PC-9 (cell line): ENCODE results near the gene RAB11FIP4. TPM values are rescaled to one million over a fixed set of nuclear protein-coding genes. Genes with fewer than 3 reads are reported as not detected.

ENCODE experiments used
- BruUV-seq: library from RNA; stranded (reverse); fragments of 400-500 nt; replicated peaks from 2 replicates; lab custom pipeline; 2021; lab: Mats Ljungman, UMichigan
- CTCF ChIA-PET: fragments of 300-600 bp; sonication (Branson Sonifier 250); formaldehyde crosslinking; loops from one replicate; lab custom pipeline; 2022; ENCODE audit warnings: antibody characterized with exemption; lab: Charles Lee
- POLR2A ChIA-PET: fragments of 300-600 bp; sonication (Branson Sonifier 250); formaldehyde crosslinking; loops from one replicate; lab custom pipeline; 2022; ENCODE audit warnings: antibody characterized with exemption; ENCODE audit not compliant: unreplicated experiment; lab: Charles Lee
- DNase-seq, 2 experiments: peaks; one replicate each; pipeline versions ENCODE4 v3.0.0 to v3.0.0-alpha.2; 2015 to 2022; ENCODE audit warnings: mixed read lengths in 1 of 2
- H2AFZ ChIP-seq: fragments of 200-600 bp; sonication (generic); 2 replicates; pipeline ENCODE4 v1.8.1; 2017; ENCODE audit warnings: antibody characterized with exemption
- H3F3A ChIP-seq: fragments of 200-600 bp; sonication (generic); 2 replicates; pipeline ENCODE4 v1.8.1; 2017; ENCODE audit warnings: antibody characterized with exemption, mild to moderate bottlenecking, low read depth; ENCODE audit not compliant: insufficient read depth
- H3K27ac ChIP-seq: fragments of 200-600 bp; sonication (generic); 2 replicates; pipeline ENCODE4 v1.6.1; 2016; ENCODE audit warnings: mixed run types
- H3K27me3 ChIP-seq: fragments of 200-600 bp; sonication (generic); 2 replicates; pipeline ENCODE4 v1.6.1; 2016; ENCODE audit warnings: low read depth, mixed run types; ENCODE audit not compliant: insufficient read depth
- H3K36me3 ChIP-seq: fragments of 200-600 bp; sonication (generic); 2 replicates; pipeline ENCODE4 v1.6.1; 2016; ENCODE audit warnings: low read depth, mixed run types
- H3K4me1 ChIP-seq: fragments of 200-600 bp; sonication (generic); replicated peaks from 2 replicates; pipeline ENCODE4 v1.6.1; 2016; ENCODE audit warnings: mixed run types; ENCODE audit not compliant: insufficient read depth
- H3K4me2 ChIP-seq: fragments of 200-600 bp; sonication (generic); 2 replicates; pipeline ENCODE4 v1.6.1; 2017; ENCODE audit warnings: mixed run types
- H3K4me3 ChIP-seq: fragments of 200-600 bp; sonication (generic); 2 replicates; pipeline ENCODE4 v1.6.1; 2016; ENCODE audit warnings: mixed run types
- H3K79me2 ChIP-seq: fragments of 200-600 bp; sonication (generic); 2 replicates; pipeline ENCODE4 v1.6.1; 2017; ENCODE audit warnings: low read depth, mixed run types
- H3K9me2 ChIP-seq: fragments of 200-600 bp; sonication (generic); 2 replicates; pipeline ENCODE4 v1.8.1; 2017; ENCODE audit warnings: mild to moderate bottlenecking; ENCODE audit not compliant: insufficient read depth
- H3K9me3 ChIP-seq: fragments of 200-600 bp; sonication (generic); 2 replicates; pipeline ENCODE4 v1.8.1; 2016; ENCODE audit warnings: low read depth; ENCODE audit not compliant: insufficient read depth
- H4K20me1 ChIP-seq: fragments of 200-600 bp; sonication (generic); 2 replicates; pipeline ENCODE4 v1.8.1; 2017; ENCODE audit not compliant: insufficient read depth
- EZH2 ChIP-seq: fragments of 200-600 bp; sonication (generic); IDR thresholded peaks from 2 replicates; pipeline ENCODE4 v1.8.0; 2017; ENCODE audit warnings: antibody characterized with exemption, low read depth
- intact Hi-C: fragments of 100-400 bp; cut with micrococcal nuclease; formaldehyde crosslinking; loops from one replicate; pipeline ENCODE4 v1.10.0; 2022; ENCODE audit not compliant: unreplicated experiment
- total RNA-seq: library from RNA; stranded (reverse); gene quantifications from 2 replicates; pipeline ENCODE4 v1.2.3, GENCODE V29; 2021
- TF ChIP-seq, protein P1 (sequence below): fragments of 200-600 bp; sonication (generic); conservative IDR thresholded peaks from 2 replicates; pipeline ENCODE4 v1.6.1; 2017; ENCODE audit warnings: mixed run types, antibody characterized with exemption, mild to moderate bottlenecking, moderate library complexity

The RAB11FIP4 gene
- total RNA-seq, 1 experiment from 2014 or later: 22.9 TPM

GRCh38 chr17:31453896-31454295 is 62.4 kb downstream of the RAB11FIP4 start:
- no peaks in the 10 kb centered on the region for H3K9me2 ChIP-seq
- intact Hi-C loops: no loop called here
- ChIA-PET POLR2A (no interaction called here), CTCF (interaction anchor here (0.6 kb wide), 1 partner anchor 36 kb away, joined by 7 read pairs; no protein-coding TSS in a partner anchor)
- no peaks in the 10 kb centered on the region for H4K20me1 ChIP-seq
- H2AFZ ChIP-seq: no peak overlapping the region
- no TSS peak for BruUV-seq
- H3K4me3 ChIP-seq: no peak overlapping the region
- H3F3A ChIP-seq: peaks cover 38% of the 10 kb centered on the region
- H3K27ac ChIP-seq: no peak overlapping the region
- H3K79me2 ChIP-seq: no peaks in the 10 kb centered on the region
- DNase-seq: peak in 1 of 2 experiments; percentile 83
- TF ChIP-seq EZH2: no peak
- TF ChIP-seq, protein P1, sequence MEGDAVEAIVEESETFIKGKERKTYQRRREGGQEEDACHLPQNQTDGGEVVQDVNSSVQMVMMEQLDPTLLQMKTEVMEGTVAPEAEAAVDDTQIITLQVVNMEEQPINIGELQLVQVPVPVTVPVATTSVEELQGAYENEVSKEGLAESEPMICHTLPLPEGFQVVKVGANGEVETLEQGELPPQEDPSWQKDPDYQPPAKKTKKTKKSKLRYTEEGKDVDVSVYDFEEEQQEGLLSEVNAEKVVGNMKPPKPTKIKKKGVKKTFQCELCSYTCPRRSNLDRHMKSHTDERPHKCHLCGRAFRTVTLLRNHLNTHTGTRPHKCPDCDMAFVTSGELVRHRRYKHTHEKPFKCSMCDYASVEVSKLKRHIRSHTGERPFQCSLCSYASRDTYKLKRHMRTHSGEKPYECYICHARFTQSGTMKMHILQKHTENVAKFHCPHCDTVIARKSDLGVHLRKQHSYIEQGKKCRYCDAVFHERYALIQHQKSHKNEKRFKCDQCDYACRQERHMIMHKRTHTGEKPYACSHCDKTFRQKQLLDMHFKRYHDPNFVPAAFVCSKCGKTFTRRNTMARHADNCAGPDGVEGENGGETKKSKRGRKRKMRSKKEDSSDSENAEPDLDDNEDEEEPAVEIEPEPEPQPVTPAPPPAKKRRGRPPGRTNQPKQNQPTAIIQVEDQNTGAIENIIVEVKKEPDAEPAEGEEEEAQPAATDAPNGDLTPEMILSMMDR: no peak
- H3K27me3 ChIP-seq: no peaks in the 10 kb centered on the region
- no peaks in the 10 kb centered on the region for H3K9me3 ChIP-seq
- H3K4me1 ChIP-seq: peaks cover 83% of the 10 kb centered on the region
- H3K36me3 ChIP-seq: no peaks in the 10 kb centered on the region
- peak overlapping the region; percentile 27; the same call in 1 of the 2 replicates for H3K4me2 ChIP-seq

DNA sequence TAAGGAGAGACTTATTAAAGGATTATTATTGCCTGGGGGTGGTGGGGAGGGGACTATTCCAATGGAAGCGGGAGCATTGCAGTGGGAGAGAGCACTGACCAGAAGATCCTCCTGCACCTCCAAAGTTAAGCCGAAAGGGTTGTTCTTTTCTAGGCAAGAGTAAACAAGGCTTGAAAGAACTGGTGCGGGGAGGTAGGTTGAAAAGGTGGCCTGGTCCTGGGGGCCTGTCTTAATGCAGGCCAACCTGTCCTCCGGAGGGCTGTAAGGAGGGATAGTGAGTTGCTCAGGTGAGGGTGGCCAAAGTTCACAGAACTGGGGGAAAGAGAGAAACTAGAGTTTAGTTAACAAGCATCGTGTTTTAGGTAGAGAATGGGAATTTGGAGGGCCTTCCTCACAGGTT is 65.3 kb downstream of the RAB11FIP4 start:
- no peaks in the 10 kb centered on the region for H3K36me3 ChIP-seq
- H3K79me2 ChIP-seq: no peaks in the 10 kb centered on the region
- no peaks in the 10 kb centered on the region for H4K20me1 ChIP-seq
- intact Hi-C loops: no loop called here
- no TSS peak for BruUV-seq
- H3F3A ChIP-seq: peaks cover 23% of the 10 kb centered on the region
- H3K9me3 ChIP-seq: no peaks in the 10 kb centered on the region
- peaks cover 56% of the 10 kb centered on the region for H3K4me1 ChIP-seq
- H3K27me3 ChIP-seq: no peaks in the 10 kb centered on the region
- H3K4me2 ChIP-seq: peak overlapping the region; percentile 36
- peak overlapping the region; percentile 19; the same call in 1 of the 2 replicates for H3K27ac ChIP-seq
- H3K9me2 ChIP-seq: no peaks in the 10 kb centered on the region
- no peak for DNase-seq
- POLR2A ChIA-PET: no interaction called here
- TF ChIP-seq EZH2: no peak
- TF ChIP-seq, protein P1: no peak
- CTCF ChIA-PET: no interaction called here
- H2AFZ ChIP-seq: peak overlapping the region; percentile 52; the same call in 1 of the 2 replicates
- H3K4me3 ChIP-seq: no peak overlapping the region

DNA sequence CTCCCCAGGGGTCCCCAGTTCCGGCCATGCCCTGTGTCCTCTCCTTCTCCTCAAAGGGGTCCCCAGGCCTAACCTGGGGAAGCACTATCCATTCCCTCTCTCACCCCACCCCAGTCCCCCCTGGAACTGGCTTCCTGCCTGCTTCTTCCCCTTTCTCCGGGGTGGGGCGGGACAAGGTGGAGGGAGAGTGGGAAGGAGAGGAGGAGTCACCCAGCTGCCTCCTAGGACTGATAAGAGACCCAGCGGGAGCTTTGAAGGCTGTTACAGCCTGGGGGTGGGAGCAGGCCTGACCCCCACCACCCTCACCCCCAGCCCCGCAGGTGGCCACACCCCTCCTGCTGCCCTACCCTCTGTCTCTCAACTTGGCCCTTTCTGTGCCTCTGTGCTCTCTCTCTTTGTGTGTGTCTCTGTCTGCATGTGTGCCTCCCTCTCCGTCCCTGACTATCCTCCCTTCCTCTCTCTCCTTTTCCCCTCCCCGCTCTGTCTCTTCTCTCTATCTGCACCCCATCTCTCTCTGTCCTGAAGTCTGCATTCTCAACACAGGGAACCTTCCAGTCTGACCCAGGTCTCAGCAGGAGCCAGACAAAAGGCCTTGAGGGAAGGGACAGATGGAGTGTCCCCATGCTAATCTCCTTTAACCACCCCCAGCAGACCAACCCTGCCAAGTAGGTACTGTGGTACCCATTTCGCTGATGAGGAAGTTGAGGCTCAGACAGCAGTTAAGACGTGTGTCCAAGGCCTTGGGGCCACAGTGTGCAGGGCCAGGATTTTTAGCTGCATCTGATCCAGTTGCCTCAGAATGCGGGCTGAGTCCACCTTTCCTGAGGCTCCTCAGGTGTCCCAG is 66.1 kb downstream of the RAB11FIP4 start:
- H3K27ac ChIP-seq: peak overlapping the region; percentile 19; the same call in 1 of the 2 replicates
- H3K27me3 ChIP-seq: no peaks in the 10 kb centered on the region
- no peak for DNase-seq
- no TSS peak for BruUV-seq
- no peaks in the 10 kb centered on the region for H3K36me3 ChIP-seq
- H3K9me2 ChIP-seq: no peaks in the 10 kb centered on the region
- H3K4me1 ChIP-seq: peaks cover 48% of the 10 kb centered on the region
- POLR2A ChIA-PET: no interaction called here
- CTCF ChIA-PET: interaction anchor here (0.5 kb wide), 1 partner anchor 32 kb away, joined by 3 read pairs; no protein-coding TSS in a partner anchor
- H3K79me2 ChIP-seq: no peaks in the 10 kb centered on the region
- H3K9me3 ChIP-seq: no peaks in the 10 kb centered on the region
- intact Hi-C loops: no loop called here
- no peak overlapping the region for H3K4me3 ChIP-seq
- H2AFZ ChIP-seq: peak overlapping the region; percentile 52; the same call in 1 of the 2 replicates
- no peak for TF ChIP-seq EZH2
- TF ChIP-seq, protein P1: no peak
- no peaks in the 10 kb centered on the region for H4K20me1 ChIP-seq
- H3K4me2 ChIP-seq: peak overlapping the region; percentile 36
- H3F3A ChIP-seq: peaks cover 15% of the 10 kb centered on the region
